Lower lobe of right lung (tissue), 2 donors: Measurements from ENCODE around the gene TUNAR. TPM values are rescaled to one million over a fixed set of nuclear protein-coding genes. Genes with fewer than 3 reads are reported as not detected.

Source experiments
- ATAC-seq, 2 donors: fragments of 200-7000 bp; cut with Tn5 transposase; one replicate each; pipeline ENCODE4 v1.9.1; 2020 to 2022; ENCODE audit warnings: mild to moderate bottlenecking in 2 of 2, moderate library complexity in 2 of 2
- DNase-seq: peaks from one replicate; pipeline ENCODE4 v3.0.0-alpha.2; 2020
- H3K27ac ChIP-seq: fragments of 200-600 bp; one replicate; pipeline ENCODE4 v1.8.0; 2022
- H3K27me3 ChIP-seq: fragments of 200-600 bp; one replicate; pipeline ENCODE4 v1.8.0; 2022; ENCODE audit warnings: low read depth
- H3K36me3 ChIP-seq: fragments of 200-600 bp; one replicate; pipeline ENCODE4 v1.8.0; 2022; ENCODE audit warnings: mild to moderate bottlenecking
- H3K4me1 ChIP-seq: fragments of 200-600 bp; one replicate; pipeline ENCODE4 v1.8.0; 2022
- H3K4me3 ChIP-seq: fragments of 200-600 bp; one replicate; pipeline ENCODE4 v1.8.0; 2022; ENCODE audit warnings: mild to moderate bottlenecking
- H3K9me3 ChIP-seq: fragments of 200-600 bp; one replicate; pipeline ENCODE4 v1.8.0; 2022
- CTCF ChIP-seq: fragments of 200-600 bp; IDR thresholded peaks from one replicate; pipeline ENCODE4 v1.8.0; 2022; ENCODE audit warnings: antibody characterized with exemption, mild to moderate bottlenecking
- intact Hi-C: fragments of 100-400 bp; cut with DNase I; formaldehyde crosslinking; loops from one replicate; pipeline ENCODE4 v1.11.0; 2022
- long read RNA-seq: library from polyadenylated mRNA; unstranded; transcript quantifications from one replicate; pipeline ENCODE4 v2.0.0, GENCODE V29; 2021
- total RNA-seq: library from RNA; stranded (reverse); fragmentation: NEBNext Ultra II Directional; extraction: Animal tissue kit (Norgen Biotek cat#: 25700); gene quantifications from one replicate; pipeline ENCODE4 v1.2.1, GENCODE V29; 2021
- donor health status: DM: no; HTN: yes; CAD: no; lungs with severe emphysema.

The TUNAR gene
- total RNA-seq: not detected
- long read RNA-seq: 0 reads

DNA sequence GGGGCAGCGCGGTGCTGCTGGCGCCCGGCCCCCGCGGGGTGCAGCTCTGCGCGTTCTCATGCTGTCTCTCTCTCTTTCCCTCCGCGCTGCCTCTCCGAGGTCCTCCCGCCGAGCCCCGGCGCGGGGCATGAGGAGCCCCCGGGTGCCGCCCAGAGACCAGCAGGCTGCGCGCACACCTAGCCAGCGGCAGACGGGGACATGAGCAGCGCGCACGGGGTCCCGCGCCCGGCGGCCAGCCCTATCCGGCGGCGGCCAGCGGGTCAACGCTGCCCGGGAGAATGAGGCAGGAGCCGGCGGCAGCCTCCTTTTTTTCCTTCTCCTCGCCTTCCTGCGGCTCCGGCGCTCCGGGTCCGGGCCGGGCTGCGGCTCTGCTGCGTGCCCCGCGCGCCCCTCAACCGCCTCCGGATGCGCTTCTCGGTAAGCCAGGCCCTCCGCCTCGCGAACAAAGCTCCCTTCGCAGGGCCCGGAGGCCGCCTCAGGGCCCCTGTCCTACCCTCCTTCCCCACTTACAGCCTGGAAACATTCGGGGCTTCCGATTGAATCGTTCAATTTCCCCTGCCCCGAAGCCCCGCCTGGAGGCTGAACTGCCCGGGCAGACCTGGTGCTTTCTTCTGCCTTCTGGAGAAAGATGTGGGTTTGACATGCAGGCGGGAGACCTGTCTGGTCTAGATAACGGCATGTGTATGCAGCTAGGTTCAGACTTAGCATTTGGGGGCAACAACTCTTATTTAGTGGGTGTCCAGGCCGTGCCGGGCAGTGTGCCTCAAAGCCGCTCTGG is at the start of gene TUNAR:
Gene TUNAR (plus strand): TSS at position 72 of the 778 bp plus-strand sequence.
- TF ChIP-seq CTCF: no peak
- intact Hi-C loops: no loop called here
- Histone ChIP-seq H3K27ac (no peak within 1 kb of the TSS), H3K4me3 (no peak within 1 kb of the TSS), H3K36me3 (no peaks in the 10 kb centered on the region), H3K4me1 (no peaks in the 10 kb centered on the region), H3K27me3 (peaks cover 52% of the 10 kb centered on the region), H3K9me3 (no peaks in the 10 kb centered on the region)
- ATAC-seq (peak in 1 of 2 donors; percentile 26), DNase-seq (no peak)

DNA sequence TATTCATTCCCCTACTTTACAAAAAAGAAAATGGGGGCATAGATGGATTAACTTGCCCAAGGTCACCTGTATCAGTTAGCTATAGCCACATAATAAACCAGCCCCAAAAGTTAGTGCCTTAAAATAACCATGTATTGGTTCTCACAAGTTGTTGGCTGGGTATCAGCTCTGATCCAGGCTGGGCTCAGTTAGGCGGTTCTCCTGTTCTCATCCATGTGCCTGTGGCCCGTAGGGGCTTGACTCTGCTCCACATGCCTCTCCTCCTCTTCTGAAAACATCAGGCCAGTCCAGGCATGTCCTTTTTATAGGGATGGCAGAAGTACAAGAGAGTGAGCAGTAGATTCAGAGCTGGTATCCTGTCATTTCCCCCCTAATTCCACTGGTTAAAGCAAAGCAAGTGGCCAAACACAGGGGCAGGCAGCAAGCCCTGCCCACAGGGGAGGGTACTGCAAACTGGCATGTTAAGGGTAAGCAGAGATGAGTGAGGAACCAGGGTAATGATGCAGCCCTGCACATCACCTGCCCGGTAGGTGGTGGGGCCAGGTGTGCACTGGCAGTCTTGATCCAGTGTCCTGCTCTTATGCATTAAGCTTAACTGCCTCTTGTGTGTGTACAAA is 47.9 kb upstream of the TUNAR start:
- ATAC-seq (no peak), DNase-seq (no peak)
- Histone ChIP-seq H3K9me3 (no peaks in the 10 kb centered on the region), H3K4me1 (no peaks in the 10 kb centered on the region), H3K4me3 (no peak overlapping the region), H3K36me3 (no peaks in the 10 kb centered on the region), H3K27ac (no peak overlapping the region), H3K27me3 (peaks cover 5% of the 10 kb centered on the region)
- intact Hi-C loops: no loop called here
- TF ChIP-seq CTCF: no peak

DNA sequence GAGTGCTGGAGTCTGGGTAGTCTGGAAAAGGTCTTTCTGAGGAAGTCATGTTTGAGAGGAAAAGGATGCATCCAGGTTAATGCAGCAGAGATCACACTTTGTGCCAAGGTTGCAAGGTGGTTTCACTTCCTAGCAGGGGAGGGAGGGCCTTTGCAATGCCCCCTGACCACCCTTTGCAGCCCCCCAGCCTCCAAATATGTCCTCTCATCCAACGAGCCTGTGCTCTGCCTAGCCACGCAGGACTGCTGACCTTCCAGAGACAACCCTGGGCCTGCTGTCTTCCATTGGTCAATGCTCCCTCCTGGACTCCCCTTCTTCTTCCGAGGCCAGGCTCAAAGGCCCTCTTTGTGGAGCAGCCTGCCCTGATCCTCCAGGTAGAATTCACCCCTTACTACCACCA is 47.3 kb upstream of the TUNAR start:
- ATAC-seq (no peak), DNase-seq (no peak)
- Histone ChIP-seq H3K27ac (no peak overlapping the region), H3K9me3 (no peaks in the 10 kb centered on the region), H3K4me1 (no peaks in the 10 kb centered on the region), H3K4me3 (no peak overlapping the region), H3K27me3 (peaks cover 5% of the 10 kb centered on the region), H3K36me3 (no peaks in the 10 kb centered on the region)
- intact Hi-C loops: no loop called here
- TF ChIP-seq CTCF: no peak

DNA sequence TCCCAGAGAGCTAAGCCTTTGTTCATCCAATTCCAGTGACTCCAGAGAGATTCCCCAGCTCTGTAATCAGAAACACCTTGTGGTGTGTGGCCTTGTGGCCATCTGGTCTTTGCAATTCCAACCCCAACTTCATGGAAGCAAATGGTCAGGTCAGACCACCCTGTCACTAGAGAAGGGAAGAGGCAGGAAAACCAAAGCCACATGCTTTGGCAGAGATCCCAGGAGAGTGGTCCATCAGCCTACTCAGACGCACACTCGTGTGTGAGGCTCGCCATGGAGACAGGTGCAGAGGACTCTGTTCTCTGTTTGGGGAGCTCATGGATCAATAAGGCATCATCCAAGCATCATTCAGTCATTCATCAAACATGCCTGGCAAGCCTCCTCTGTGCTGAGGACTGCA is 46.2 kb upstream of the TUNAR start:
- no peak for ATAC-seq
- peaks cover 5% of the 10 kb centered on the region for H3K27me3 ChIP-seq
- H3K4me3 ChIP-seq: no peak overlapping the region
- intact Hi-C loops: no loop called here
- no peaks in the 10 kb centered on the region for H3K36me3 ChIP-seq
- no peak for DNase-seq
- TF ChIP-seq CTCF: no peak
- H3K27ac ChIP-seq: no peak overlapping the region
- no peaks in the 10 kb centered on the region for H3K4me1 ChIP-seq
- H3K9me3 ChIP-seq: no peaks in the 10 kb centered on the region

GRCh38 chr14:95831041-95831440 is 45.6 kb upstream of the TUNAR start:
- peak in 1 of 2 donors; percentile 28 for ATAC-seq
- H3K4me3 ChIP-seq: no peak overlapping the region
- no peak for DNase-seq
- H3K27me3 ChIP-seq: peaks cover 5% of the 10 kb centered on the region
- no peak overlapping the region for H3K27ac ChIP-seq
- TF ChIP-seq CTCF: no peak
- no peaks in the 10 kb centered on the region for H3K9me3 ChIP-seq
- no peaks in the 10 kb centered on the region for H3K4me1 ChIP-seq
- intact Hi-C loops: no loop called here
- no peaks in the 10 kb centered on the region for H3K36me3 ChIP-seq
